ENCODE data around the gene CNTN6. TPM values are rescaled to one million over a fixed set of nuclear protein-coding genes. Genes with fewer than 3 reads are reported as not detected.

CNTN6 gene
- total RNA-seq, 1 experiment from 2014 or later, result not detected

DNA sequence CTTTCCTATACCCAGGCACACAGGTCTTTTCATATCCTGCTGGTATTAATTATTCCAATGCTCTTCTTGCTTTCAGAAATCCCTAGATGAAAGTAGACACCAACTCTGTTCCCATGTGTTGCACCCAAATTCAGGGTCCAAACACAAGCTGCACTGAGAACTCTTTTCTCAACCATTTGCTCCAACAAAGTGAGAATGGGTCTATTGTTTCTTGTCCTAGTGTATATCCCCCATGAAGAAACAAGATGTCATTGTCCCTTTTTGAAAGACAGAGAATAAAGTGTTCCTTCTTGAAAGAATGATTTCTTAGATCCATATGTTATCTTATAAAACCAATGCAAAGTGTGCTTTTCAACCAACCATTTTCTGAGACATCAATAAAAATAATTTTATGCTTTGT lies 353.7 kb downstream of the CNTN6 start:
- Histone ChIP-seq H3K18ac (ENCODE audit: insufficient read length, low read depth, low read length) (no peak overlapping the region), H3K9ac (ENCODE audit: extremely low read depth, insufficient read length, low read length) (no peak overlapping the region), H4K5ac (ENCODE audit: insufficient read length, low read depth, low read length) (no peak overlapping the region), H3K23ac (ENCODE audit: insufficient read length, low read depth, low read length) (no peak overlapping the region), H3K4me1 (ENCODE audit: insufficient read depth, low read length) (no peaks in the 10 kb centered on the region; the same call in 1 of the 2 replicates), H3K4me2 (ENCODE audit: insufficient read depth, insufficient read length, low read length) (no peak overlapping the region), H2BK120ac (ENCODE audit: low read depth, low read length, poor library complexity, severe bottlenecking) (no peak overlapping the region), H3K23me2 (ENCODE audit: insufficient read length, low read depth, low read length, poor library complexity, severe bottlenecking) (no peaks in the 10 kb centered on the region), H2AK5ac (ENCODE audit: insufficient read length, low read length) (no peak overlapping the region), H3K14ac (ENCODE audit: insufficient read depth, low read length) (no peak overlapping the region), H4K20me1 (ENCODE audit: control insufficient read depth, insufficient read depth, insufficient read length) (no peaks in the 10 kb centered on the region), H3K27me3 (ENCODE audit: insufficient read depth, low read length) (no peaks in the 10 kb centered on the region), H2AFZ (ENCODE audit: low read length) (no peak overlapping the region), H3K4ac (ENCODE audit: low read depth, low read length) (no peak overlapping the region), H3K79me2 (ENCODE audit: insufficient read depth, low read length) (no peaks in the 10 kb centered on the region), H2BK15ac (ENCODE audit: low read depth, low read length) (no peak overlapping the region), H2BK20ac (ENCODE audit: low read depth, low read length, poor library complexity, severe bottlenecking) (no peak overlapping the region), H4K91ac (ENCODE audit: insufficient read length, low read depth, low read length) (no peak overlapping the region), H2BK5ac (ENCODE audit: insufficient read length, low read length) (no peak overlapping the region), H3K79me1 (ENCODE audit: insufficient read depth, low read depth, low read length, poor library complexity, severe bottlenecking) (no peaks in the 10 kb centered on the region), H3K56ac (ENCODE audit: insufficient read length, low read depth, low read length) (no peak overlapping the region), H4K8ac (replicated peaks; ENCODE audit: insufficient read length, low read depth, low read length) (no peak overlapping the region), H3K9me3 (ENCODE audit: control insufficient read depth, low read depth, low read length) (no peaks in the 10 kb centered on the region), H3T11ph (ENCODE audit: low read length) (no peak overlapping the region), H2BK12ac (ENCODE audit: insufficient read length, low read depth, low read length) (no peak overlapping the region), H3K27ac (ENCODE audit: insufficient read length, low read depth, low read length) (no peak overlapping the region)
- no peak for TF ChIP-seq CTCF (conservative IDR thresholded peaks at IDR 0.05)
- H3K27me3 Mint-ChIP-seq (ENCODE audit: low read depth), result no peaks in the 10 kb centered on the region
- H3K4me1 Mint-ChIP-seq, result peaks cover 0 to 3% of the 10 kb centered on the region in 2 experiments; a peak in 1 of 4 replicates
- no peak overlapping the region for H3K4me3 Mint-ChIP-seq
- H3K27ac Mint-ChIP-seq, result no peak overlapping the region
- DNase-seq, result no peak
- H3K9me3 Mint-ChIP-seq, result no peaks in the 10 kb centered on the region
- H3K36me3 Mint-ChIP-seq (ENCODE audit: insufficient read depth in 1 of 3, low read depth in 3 of 3), result no peaks in the 10 kb centered on the region
